Peyer's patch (tissue), 4 donors: ENCODE data around the gene VDAC1. TPM values are rescaled to one million over a fixed set of nuclear protein-coding genes. Genes with fewer than 3 reads are reported as not detected.

Experiments used
- DNase-seq, 3 donors: peaks; one replicate each; pipeline ENCODE4 v3.0.0-alpha.2; 2017 to 2019
- H3K27ac ChIP-seq, 4 donors: fragments of 200-600 bp; sonication (generic); one replicate each; pipeline ENCODE4 v1.5.1; 2016 to 2019
- H3K27me3 ChIP-seq, 2 donors: fragments of 200-600 bp; sonication (generic); one replicate each; pipeline ENCODE4 v1.5.1; 2019
- H3K36me3 ChIP-seq, 3 donors: fragments of 200-600 bp; sonication (generic); one replicate each; pipeline ENCODE4 v1.5.1; 2016 to 2019
- H3K4me1 ChIP-seq, 4 donors: fragments of 200-600 bp; sonication (generic); one replicate each; pipeline ENCODE4 v1.5.1; 2016 to 2019
- H3K4me3 ChIP-seq, 4 donors: fragments of 200-600 bp; sonication (generic); 1 replicate in 3 of 4; 2 replicates in 1 of 4; pipeline ENCODE4 v1.5.1; 2016 to 2019; ENCODE audit warnings: mild to moderate bottlenecking in 1 of 4
- H3K9me3 ChIP-seq, 4 donors: fragments of 200-600 bp; sonication (generic); one replicate each; pipeline ENCODE4 v1.5.1; 2016 to 2019; ENCODE audit warnings: mild to moderate bottlenecking in 1 of 4
- POLR2A ChIP-seq, 2 donors: fragments of 450-650 bp; IDR thresholded peaks; one replicate each; pipeline ENCODE4 v1.5.1; 2017; ENCODE audit warnings: antibody characterized with exemption in 2 of 2, mild to moderate bottlenecking in 2 of 2, moderate library complexity in 2 of 2
- total RNA-seq, 4 donors: library from RNA; depleted of rRNA; stranded (reverse); fragments of >200 nt; gene quantifications; one replicate each; pipeline ENCODE4 v1.1.0, GENCODE V29; 2016
- TF ChIP-seq, protein P1 (sequence below), 6 experiments: fragments of 450-650 bp in 4 of 6; fragments of 200-600 bp in 2 of 6; sonication (generic) in 1 of 6; IDR thresholded peaks; one replicate each; pipeline ENCODE4 v1.5.1; 2017 to 2019; ENCODE audit warnings: antibody characterized with exemption in 6 of 6, mild to moderate bottlenecking in 3 of 6, moderate library complexity in 1 of 6

The VDAC1 gene
- total RNA-seq, 4 donors from 2014 or later: 120 to 289 (median 181) TPM

DNA sequence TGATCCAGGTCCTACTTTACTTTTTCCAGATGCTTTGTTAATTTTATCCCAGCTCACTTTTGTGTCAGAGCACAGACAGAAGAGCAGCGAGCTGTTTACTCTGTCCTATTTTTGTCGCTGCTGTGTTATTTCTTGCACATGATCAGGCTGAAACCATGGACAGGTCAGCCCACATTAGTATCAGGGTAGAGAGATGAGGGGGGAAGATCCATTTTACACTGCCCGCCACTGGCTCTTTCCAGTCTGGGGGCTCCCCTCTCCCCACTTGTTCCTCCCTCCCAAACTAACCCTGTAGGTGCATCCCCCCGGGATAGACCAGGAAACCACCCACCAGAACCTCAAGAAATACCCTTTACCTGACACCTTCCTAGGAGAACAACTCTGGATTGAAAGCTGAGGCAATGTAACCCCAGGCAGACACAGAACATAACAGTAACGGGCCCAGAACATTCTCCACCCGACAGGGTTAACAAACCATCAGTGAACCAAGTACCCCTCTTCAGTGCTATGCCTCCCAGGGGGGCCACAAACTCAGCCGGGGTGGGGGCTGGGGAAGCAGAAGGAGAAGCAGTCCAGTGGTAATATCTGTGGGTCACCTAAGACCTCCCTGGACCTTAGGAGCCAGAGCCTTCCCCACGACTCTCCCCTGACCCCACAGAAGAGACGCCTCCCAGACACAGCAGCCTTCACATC is 10.3 kb downstream of the VDAC1 start:
- Histone ChIP-seq H3K27ac (no peak overlapping the region), H3K27me3 (no peaks in the 10 kb centered on the region), H3K9me3 (no peaks in the 10 kb centered on the region), H3K4me3 (no peak overlapping the region), H3K36me3 (peaks cover 0 to 21% (median 0%) of the 10 kb centered on the region in 3 donors), H3K4me1 (peaks cover 0 to 53% (median 9%) of the 10 kb centered on the region in 4 donors)
- DNase-seq: no peak
- no peak for TF ChIP-seq POLR2A (IDR thresholded peaks at IDR 0.05)
- TF ChIP-seq, protein P1, sequence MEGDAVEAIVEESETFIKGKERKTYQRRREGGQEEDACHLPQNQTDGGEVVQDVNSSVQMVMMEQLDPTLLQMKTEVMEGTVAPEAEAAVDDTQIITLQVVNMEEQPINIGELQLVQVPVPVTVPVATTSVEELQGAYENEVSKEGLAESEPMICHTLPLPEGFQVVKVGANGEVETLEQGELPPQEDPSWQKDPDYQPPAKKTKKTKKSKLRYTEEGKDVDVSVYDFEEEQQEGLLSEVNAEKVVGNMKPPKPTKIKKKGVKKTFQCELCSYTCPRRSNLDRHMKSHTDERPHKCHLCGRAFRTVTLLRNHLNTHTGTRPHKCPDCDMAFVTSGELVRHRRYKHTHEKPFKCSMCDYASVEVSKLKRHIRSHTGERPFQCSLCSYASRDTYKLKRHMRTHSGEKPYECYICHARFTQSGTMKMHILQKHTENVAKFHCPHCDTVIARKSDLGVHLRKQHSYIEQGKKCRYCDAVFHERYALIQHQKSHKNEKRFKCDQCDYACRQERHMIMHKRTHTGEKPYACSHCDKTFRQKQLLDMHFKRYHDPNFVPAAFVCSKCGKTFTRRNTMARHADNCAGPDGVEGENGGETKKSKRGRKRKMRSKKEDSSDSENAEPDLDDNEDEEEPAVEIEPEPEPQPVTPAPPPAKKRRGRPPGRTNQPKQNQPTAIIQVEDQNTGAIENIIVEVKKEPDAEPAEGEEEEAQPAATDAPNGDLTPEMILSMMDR (IDR thresholded peaks at IDR 0.05): no peak

DNA sequence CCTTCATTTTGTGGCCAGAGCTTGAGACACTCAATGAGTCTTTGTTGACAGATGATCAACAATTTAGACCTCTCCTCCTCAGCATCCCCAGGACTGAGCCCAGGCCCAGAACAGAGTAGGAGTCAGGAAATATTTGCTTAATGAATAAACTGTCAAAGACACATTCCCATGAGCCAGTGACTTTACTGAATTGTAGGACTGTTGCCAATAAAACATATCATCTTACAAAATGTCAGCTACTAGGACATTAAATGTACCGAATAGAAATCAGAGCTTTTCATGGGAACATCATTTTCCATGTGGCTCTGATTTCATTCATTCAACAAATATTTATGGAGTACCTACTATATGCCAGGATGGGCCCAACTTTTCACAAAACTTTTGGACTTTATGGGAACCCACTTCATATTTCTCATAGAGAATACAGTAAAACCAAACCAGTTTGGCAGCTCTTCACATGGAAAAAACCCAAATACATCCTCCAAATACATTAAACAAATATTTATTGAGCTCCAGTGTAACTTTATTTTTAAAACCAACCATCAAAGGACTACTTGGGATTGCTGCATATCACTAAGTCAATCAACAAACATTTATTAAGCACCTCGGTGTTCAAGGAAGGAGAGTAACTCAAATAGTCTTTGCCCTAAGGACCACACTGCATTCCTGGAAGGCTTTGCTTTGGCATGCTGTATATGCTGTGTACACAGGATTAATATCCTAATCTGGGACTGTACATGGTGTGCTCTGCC is 11.4 kb downstream of the VDAC1 start:
- Histone ChIP-seq H3K27me3 (no peaks in the 10 kb centered on the region), H3K9me3 (no peaks in the 10 kb centered on the region), H3K4me1 (peaks cover 0 to 42% (median 9%) of the 10 kb centered on the region in 4 donors), H3K4me3 (no peak overlapping the region), H3K27ac (no peak overlapping the region), H3K36me3 (peaks cover 0 to 32% (median 0%) of the 10 kb centered on the region in 3 donors)
- DNase-seq: no peak
- no peak for TF ChIP-seq POLR2A (IDR thresholded peaks at IDR 0.05)
- TF ChIP-seq, protein P1 (IDR thresholded peaks at IDR 0.05): no peak

DNA sequence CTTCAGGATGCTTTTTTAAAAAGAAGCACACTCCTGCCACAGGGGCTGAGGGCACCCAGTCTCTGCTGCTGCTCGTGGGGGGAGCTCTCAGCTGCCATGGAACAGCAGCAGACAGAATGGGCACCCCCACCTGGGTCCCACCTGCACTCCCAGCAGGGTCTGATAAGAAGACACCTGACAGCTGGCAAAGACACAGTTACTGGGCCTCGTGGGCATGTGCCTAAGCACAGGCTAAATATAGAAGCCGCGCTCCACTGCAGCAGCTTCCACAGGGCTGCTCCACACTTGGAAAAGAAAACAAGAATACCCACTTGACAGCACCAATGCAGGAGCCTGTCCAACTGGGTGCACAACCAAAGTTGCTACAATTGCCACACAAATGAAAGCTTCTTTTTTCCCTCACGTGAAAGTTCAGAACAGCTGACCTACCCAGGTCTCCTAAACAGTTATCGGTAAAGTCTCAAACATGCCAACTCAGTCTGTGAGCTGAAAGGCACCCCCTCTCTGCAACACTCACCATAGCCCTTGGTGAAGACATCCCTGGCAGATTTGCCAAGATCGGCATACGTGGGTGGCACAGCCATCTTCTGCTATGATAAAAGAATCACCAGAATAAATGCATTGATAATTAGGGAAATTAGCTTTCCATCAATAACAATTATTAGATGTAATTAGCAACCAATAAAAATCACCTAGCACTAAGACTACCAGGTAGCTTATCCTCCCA is 12.2 kb downstream of the VDAC1 start:
- no peak for DNase-seq
- Histone ChIP-seq H3K9me3 (no peaks in the 10 kb centered on the region), H3K27ac (no peak overlapping the region), H3K27me3 (no peaks in the 10 kb centered on the region), H3K36me3 (peaks cover 0 to 40% (median 0%) of the 10 kb centered on the region in 3 donors), H3K4me3 (no peak overlapping the region), H3K4me1 (peaks cover 0 to 39% (median 9%) of the 10 kb centered on the region in 4 donors)
- TF ChIP-seq, protein P1 (IDR thresholded peaks at IDR 0.05): no peak
- no peak for TF ChIP-seq POLR2A (IDR thresholded peaks at IDR 0.05)

DNA sequence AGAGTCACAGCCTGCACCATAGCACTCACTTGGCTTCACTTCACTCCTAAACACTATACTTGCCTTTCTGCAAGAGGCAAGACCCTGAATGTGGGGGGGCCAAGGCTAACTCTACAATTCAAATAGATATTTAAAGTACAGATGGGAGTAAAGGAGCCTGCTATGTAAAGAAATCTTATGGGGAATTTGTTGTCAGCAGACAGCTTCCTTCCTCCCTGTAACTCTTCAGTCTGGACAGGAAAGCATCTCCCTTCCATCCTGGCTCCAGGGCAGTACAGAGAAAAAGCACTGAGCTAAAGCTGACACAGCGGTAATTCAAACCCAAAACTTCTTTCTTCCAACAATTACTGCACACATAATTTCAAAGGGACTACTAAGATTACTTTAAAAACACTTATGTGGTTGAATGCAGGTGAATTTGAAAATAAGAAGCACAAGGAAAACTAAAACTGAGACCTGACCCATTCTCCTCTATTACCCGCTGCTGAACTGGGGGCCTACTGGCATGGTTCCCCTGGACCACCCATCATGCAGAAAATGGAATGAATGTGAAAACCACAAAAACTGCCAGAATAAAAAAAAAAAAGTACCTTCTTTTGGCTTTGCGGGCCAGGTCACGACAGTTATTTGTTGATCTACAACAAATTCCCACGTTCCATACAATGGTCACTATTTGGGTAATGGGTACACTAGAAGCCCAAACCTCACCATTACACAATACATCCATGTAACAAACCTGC is 13.4 kb downstream of the VDAC1 start:
- no peak for DNase-seq
- peaks cover 0 to 31% (median 7%) of the 10 kb centered on the region in 4 donors for H3K4me1 ChIP-seq
- H3K4me3 ChIP-seq: no peak overlapping the region
- H3K9me3 ChIP-seq: no peaks in the 10 kb centered on the region
- H3K36me3 ChIP-seq: peaks cover 0 to 52% (median 0%) of the 10 kb centered on the region in 3 donors
- no peaks in the 10 kb centered on the region for H3K27me3 ChIP-seq
- H3K27ac ChIP-seq: no peak overlapping the region
- TF ChIP-seq, protein P1 (IDR thresholded peaks at IDR 0.05): no peak

DNA sequence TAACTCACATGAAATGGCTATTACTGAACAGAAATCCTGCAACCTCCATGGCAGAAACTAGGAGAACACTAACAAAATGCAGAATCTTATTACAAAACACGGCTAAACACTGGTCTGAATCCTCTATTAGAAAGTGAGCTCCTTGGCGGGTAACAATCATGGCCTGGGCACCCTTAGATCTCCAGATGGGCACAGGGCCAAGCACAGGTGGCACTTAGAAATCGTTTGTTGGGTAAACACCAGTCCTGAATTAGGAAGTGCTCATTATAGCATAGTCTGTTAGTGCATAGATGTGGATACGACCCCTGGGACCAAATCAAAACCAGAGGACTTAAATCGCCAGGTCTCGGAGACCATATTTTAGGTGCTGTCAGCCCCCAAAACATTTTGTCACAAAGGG is 14.4 kb downstream of the VDAC1 start:
- Histone ChIP-seq H3K4me3 (no peak overlapping the region), H3K4me1 (peaks cover 0 to 22% (median under 1%) of the 10 kb centered on the region in 4 donors), H3K27me3 (no peaks in the 10 kb centered on the region), H3K27ac (no peak overlapping the region), H3K9me3 (no peaks in the 10 kb centered on the region), H3K36me3 (peaks cover 0 to 61% (median 0%) of the 10 kb centered on the region in 3 donors)
- no peak for TF ChIP-seq POLR2A (IDR thresholded peaks at IDR 0.05)
- TF ChIP-seq, protein P1 (IDR thresholded peaks at IDR 0.05): no peak
- DNase-seq: no peak
